SK-N-SH (cell line): Measurements from ENCODE around the gene FERMT2. TPM values are rescaled to one million over a fixed set of nuclear protein-coding genes. Genes with fewer than 3 reads are reported as not detected.

ENCODE experiments used
- CTCF ChIA-PET: fragments of 300-600, 350-600 bp; formaldehyde crosslinking; extraction: SDS; loops from one replicate; lab custom pipeline; 2021; lab: Yijun Ruan, JAX
- POLR2A ChIA-PET: fragments of 350-600 bp; sonication (Branson Sonifier 250); formaldehyde crosslinking; extraction: SDS; loops from one replicate; lab custom pipeline; 2020; ENCODE audit warnings: antibody characterized with exemption, inconsistent platforms; lab: Yijun Ruan, JAX
- DNase-seq: peaks from one replicate; pipeline ENCODE4 v3.0.0; 2012
- H2AFZ ChIP-seq: fragments of 200-600 bp; sonication (generic); 2 replicates; pipeline ENCODE4 v1.8.1; 2016; ENCODE audit warnings: antibody characterized with exemption, mild to moderate bottlenecking, low read depth
- H3F3A ChIP-seq: fragments of 200-600 bp; sonication (generic); replicated peaks from 2 replicates; pipeline ENCODE3; 2016; ENCODE audit warnings: antibody characterized with exemption, mild to moderate bottlenecking; ENCODE audit not compliant: insufficient read depth
- H3K27ac ChIP-seq, 2 experiments: fragments of 200-500 bp in 1 of 2; fragments of 200-600 bp in 1 of 2; sonication (Bioruptor generic) in 1 of 2; sonication (generic), shearing (Covaris generic) in 1 of 2; 2 replicates each; pipeline versions ENCODE4 v1.5.1 to v1.6.1; 2014 to 2016; ENCODE audit warnings: low read depth in 2 of 2, inconsistent platforms in 1 of 2, low read length in 1 of 2, mild to moderate bottlenecking in 1 of 2, mixed read lengths in 1 of 2
- H3K27me3 ChIP-seq: fragments of 200-600 bp; sonication (generic), shearing (Covaris generic); 2 replicates; pipeline ENCODE4 v1.6.1; 2016; ENCODE audit warnings: mixed run types; ENCODE audit not compliant: insufficient read depth
- H3K36me3 ChIP-seq, 2 experiments: fragments of 200-500 bp in 1 of 2; fragments of 200-600 bp in 1 of 2; sonication (Bioruptor generic) in 1 of 2; sonication (generic) in 1 of 2; replicated peaks in 1 of 2; 2 replicates each; pipeline versions ENCODE3 to v1.5.1; 2014 to 2016; ENCODE audit warnings: low read length in 1 of 2, mild to moderate bottlenecking in 1 of 2; ENCODE audit not compliant: insufficient read depth in 2 of 2, control insufficient read depth in 1 of 2
- H3K4me1 ChIP-seq, 2 experiments: fragments of 200-500 bp in 1 of 2; fragments of 200-600 bp in 1 of 2; sonication (Bioruptor generic) in 1 of 2; sonication (generic), shearing (Covaris generic) in 1 of 2; 2 replicates each; pipeline versions ENCODE4 v1.5.1 to v1.6.1; 2014 to 2016; ENCODE audit warnings: low read depth in 1 of 2, low read length in 1 of 2, mixed run types in 1 of 2; ENCODE audit not compliant: insufficient read depth in 2 of 2, control insufficient read depth in 1 of 2
- H3K4me2 ChIP-seq: fragments of 200-600 bp; sonication (generic), shearing (Covaris generic); 2 replicates; pipeline ENCODE4 v1.6.1; 2017; ENCODE audit warnings: mixed run types
- H3K4me3 ChIP-seq, 2 experiments: fragments of 200-500 bp in 1 of 2; fragments of 200-600 bp in 1 of 2; sonication (Bioruptor generic) in 1 of 2; sonication (generic), shearing (Covaris generic) in 1 of 2; 2 replicates each; pipeline versions ENCODE4 v1.5.1 to v1.8.1; 2014 to 2016; ENCODE audit warnings: low read depth in 2 of 2, inconsistent platforms in 1 of 2, low read length in 1 of 2, mild to moderate bottlenecking in 1 of 2, mixed read lengths in 1 of 2, moderate library complexity in 1 of 2
- H3K79me2 ChIP-seq: fragments of 200-600 bp; sonication (generic); 2 replicates; pipeline ENCODE4 v1.8.1; 2017; ENCODE audit warnings: mild to moderate bottlenecking; ENCODE audit not compliant: insufficient read depth
- H3K9ac ChIP-seq: fragments of 200-600 bp; sonication (generic); 2 replicates; pipeline ENCODE4 v1.6.1; 2017; ENCODE audit warnings: mixed run types
- H3K9me2 ChIP-seq: fragments of 200-600 bp; sonication (generic); 2 replicates; pipeline ENCODE4 v1.6.1; 2017; ENCODE audit warnings: mixed run types
- H3K9me3 ChIP-seq: fragments of 200-600 bp; sonication (generic); 2 replicates; pipeline ENCODE4 v1.6.1; 2017; ENCODE audit warnings: mixed run types, mild to moderate bottlenecking, moderate library complexity
- H4K20me1 ChIP-seq: fragments of 200-600 bp; sonication (generic); 2 replicates; pipeline ENCODE4 v1.6.1; 2017; ENCODE audit warnings: mild to moderate bottlenecking, mixed run types; ENCODE audit not compliant: insufficient read depth
- EP300 ChIP-seq, 2 experiments: IDR thresholded peaks; 2 replicates each; pipeline versions ENCODE4 v1.4.0 to v1.6.1; 2012; ENCODE audit warnings: borderline replicate concordance in 1 of 2, low read depth in 1 of 2, low read length in 1 of 2
- FOSL2 ChIP-seq: IDR thresholded peaks from 2 replicates; pipeline ENCODE4 v1.4.0; 2012; ENCODE audit warnings: low read depth, mild to moderate bottlenecking, moderate library complexity, borderline replicate concordance
- FOXJ3 ChIP-seq: sonication (generic); formaldehyde crosslinking; IDR thresholded peaks from 2 replicates; pipeline ENCODE4 v1.5.1; 2020; ENCODE audit warnings: mild to moderate bottlenecking, missing genetic modification reagents
- FOXM1 ChIP-seq: IDR thresholded peaks from 2 replicates; pipeline ENCODE4 v1.4.0; 2012; ENCODE audit warnings: low read depth, mild to moderate bottlenecking
- GABPA ChIP-seq: IDR thresholded peaks from 2 replicates; pipeline ENCODE4 v1.4.0; 2012; ENCODE audit warnings: low read depth, mild to moderate bottlenecking
- GATA2 ChIP-seq: sonication (generic); formaldehyde crosslinking; IDR thresholded peaks from 2 replicates; pipeline ENCODE4 v1.5.0; 2020; ENCODE audit warnings: mild to moderate bottlenecking, missing genetic modification reagents
- JUND ChIP-seq: IDR thresholded peaks from 2 replicates; pipeline ENCODE4 v1.4.0; 2012
- MEF2A ChIP-seq: IDR thresholded peaks from 2 replicates; pipeline ENCODE4 v1.4.0; 2012; ENCODE audit warnings: low read depth, borderline replicate concordance
- MXI1 ChIP-seq: IDR thresholded peaks from 2 replicates; pipeline ENCODE4 v1.6.1; 2012; ENCODE audit warnings: mild to moderate bottlenecking, low read depth, low read length, improper control_type of control experiment
- NRF1 ChIP-seq: IDR thresholded peaks from 2 replicates; pipeline ENCODE4 v1.6.1; 2012; ENCODE audit warnings: low read depth, mild to moderate bottlenecking, low read length
- RFX5 ChIP-seq: IDR thresholded peaks from 2 replicates; pipeline ENCODE4 v1.6.1; 2012; ENCODE audit warnings: mild to moderate bottlenecking, improper control_type of control experiment, low read length
- SIN3A ChIP-seq: IDR thresholded peaks from 2 replicates; pipeline ENCODE4 v1.6.1; 2012; ENCODE audit warnings: low read depth, mild to moderate bottlenecking, low read length, moderate library complexity, borderline replicate concordance
- TAF1 ChIP-seq: IDR thresholded peaks from 2 replicates; pipeline ENCODE4 v1.6.1; 2012; ENCODE audit warnings: low read depth, mild to moderate bottlenecking, low read length, moderate library complexity, borderline replicate concordance
- TCF12 ChIP-seq: IDR thresholded peaks from 2 replicates; pipeline ENCODE4 v1.4.0; 2012
- YY1 ChIP-seq: IDR thresholded peaks from 2 replicates; pipeline ENCODE4 v1.4.0; 2012; ENCODE audit warnings: low read depth, mild to moderate bottlenecking
- WGBS: methylation state at CpG from one replicate; pipeline ENCODE4 v1.1.6; 2017; ENCODE audit warnings: low lambda C conversion rate; 5-methylcytosine and 5-hydroxymethylcytosine counted together
- polyA plus RNA-seq, 3 experiments: library from polyadenylated mRNA; depleted of rRNA; stranded (reverse); fragments of >200 nt; gene quantifications; 2 replicates each; pipeline ENCODE4 v1.2.3, GENCODE V29; 2012
- TF ChIP-seq, protein P1 (sequence below): fragments of 150-350 bp; IDR thresholded peaks from 2 replicates; pipeline ENCODE4 v1.6.1; 2017; ENCODE audit warnings: antibody characterized with exemption, low read length, low read depth, borderline replicate concordance
- TF ChIP-seq, protein P2 (sequence below): IDR thresholded peaks from 2 replicates; pipeline ENCODE4 v1.6.1; 2012; ENCODE audit warnings: mild to moderate bottlenecking, low read depth, low read length, moderate library complexity
- TF ChIP-seq, protein P3 (sequence below): IDR thresholded peaks from 2 replicates; pipeline ENCODE4 v1.4.0; 2012; ENCODE audit warnings: low read depth, borderline replicate concordance
- TF ChIP-seq, protein P4 (sequence below): IDR thresholded peaks from 2 replicates; pipeline ENCODE4 v1.4.0; 2012; ENCODE audit warnings: low read depth, borderline replicate concordance

FERMT2 gene
- polyA plus RNA-seq, 1 of the 3 experiments (the other 2 are of a cell fraction), result 40.1 TPM

DNA sequence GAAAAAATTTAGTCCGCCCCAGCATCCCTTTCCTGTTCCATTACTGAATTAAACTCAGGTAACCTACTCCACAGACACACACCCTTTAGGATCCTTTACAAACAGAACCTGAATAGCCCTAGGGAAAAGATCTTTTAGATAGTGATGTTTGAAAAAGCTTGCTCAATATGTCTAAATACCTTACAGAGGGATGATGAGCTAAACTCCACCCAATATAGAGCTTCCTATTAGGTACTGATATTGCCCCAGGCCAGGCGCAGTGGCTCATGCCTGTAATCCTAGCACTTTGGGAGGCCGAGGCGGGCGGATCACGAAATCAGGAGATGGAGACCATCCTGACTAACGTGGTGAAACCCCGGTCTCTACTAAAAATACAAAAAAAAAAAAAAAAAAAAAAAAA lies 50.1 kb downstream of the FERMT2 start (continued):
- TF ChIP-seq TAF1, result no peak

DNA sequence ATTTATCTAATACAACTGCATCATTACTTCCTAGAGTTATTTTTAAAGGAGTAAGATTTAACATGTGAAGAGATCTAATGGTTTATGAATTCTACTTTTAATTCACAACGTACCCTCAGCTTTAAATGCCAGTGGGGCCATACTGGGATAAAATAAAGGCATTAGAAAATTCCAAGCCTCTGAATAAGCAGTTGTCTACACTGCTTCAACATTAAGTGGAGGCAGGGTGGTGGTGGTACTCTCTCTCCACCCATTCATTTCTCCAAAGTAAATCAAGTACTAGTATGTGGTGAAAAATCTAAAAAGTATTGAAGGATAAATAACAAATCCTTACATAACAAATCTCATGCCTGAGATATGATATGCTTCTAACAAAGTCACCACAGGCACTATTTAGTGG lies 52.4 kb downstream of the FERMT2 start:
- peaks cover 25% of the 10 kb centered on the region for H4K20me1 ChIP-seq
- no peak overlapping the region for H3K4me2 ChIP-seq
- H3K4me3 ChIP-seq, result no peak overlapping the region
- peaks cover 0 to 17% of the 10 kb centered on the region in 2 experiments; a peak in 2 of 4 replicates for H3K4me1 ChIP-seq
- H2AFZ ChIP-seq, result no peak overlapping the region
- H3K9me2 ChIP-seq, result no peaks in the 10 kb centered on the region
- peaks cover 53% of the 10 kb centered on the region for H3F3A ChIP-seq
- H3K36me3 ChIP-seq, result peaks cover 0 to 46% of the 10 kb centered on the region in 2 experiments
- ChIA-PET POLR2A (no interaction called here), CTCF (interaction anchor here (0.7 kb wide), 1 partner anchor 10 kb away, joined by 3 read pairs; no protein-coding TSS in a partner anchor)
- H3K9me3 ChIP-seq, result no peaks in the 10 kb centered on the region
- no peak for TF ChIP-seq YY1
- TF ChIP-seq JUND, result 0 out of 2 replicates have a peak, but pooled peaks have one; percentile 1
- 40% methylated on average over 1 of the region's 1 CpG for WGBS
- no peaks in the 10 kb centered on the region for H3K27me3 ChIP-seq
- DNase-seq, result no peak
- H3K79me2 ChIP-seq, result peaks cover 100% of the 10 kb centered on the region
- H3K27ac ChIP-seq, result peak overlapping the region in 1 of 2 experiments; percentile 40; a peak in 2 of 4 replicates
- H3K9ac ChIP-seq, result no peak overlapping the region

DNA sequence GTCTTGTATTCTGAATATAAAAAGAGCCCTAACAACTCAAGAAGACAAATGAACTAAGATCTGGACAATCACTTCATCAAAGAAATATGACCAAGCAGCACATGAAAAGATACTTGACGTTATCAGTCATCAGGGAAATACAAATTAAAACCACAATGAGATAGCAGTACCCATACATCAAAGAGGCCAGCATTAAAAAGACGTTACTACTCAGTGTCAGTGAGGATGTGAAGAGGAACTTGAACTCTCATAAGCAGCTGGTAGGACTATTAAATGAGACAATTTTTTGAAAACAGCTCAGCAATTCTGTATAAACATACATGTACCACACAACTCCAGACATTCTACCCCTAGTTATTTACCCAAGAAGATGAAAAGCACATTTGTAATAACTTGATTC lies 55.9 kb downstream of the FERMT2 start:
- POLR2A ChIA-PET, result no interaction called here
- no peak overlapping the region; the same call in 1 of the 2 replicates for H3K9ac ChIP-seq
- CTCF ChIA-PET, result no interaction called here
- TF ChIP-seq TCF12, result peak; percentile 74; the same call in 1 of the 2 replicates
- no peak for TF ChIP-seq YY1
- TF ChIP-seq RFX5, result no peak
- no peak for TF ChIP-seq GABPA
- TF ChIP-seq MXI1, result no peak
- no peak for TF ChIP-seq FOXJ3 (CRISPR knock-in tag)
- TF ChIP-seq, protein P1, sequence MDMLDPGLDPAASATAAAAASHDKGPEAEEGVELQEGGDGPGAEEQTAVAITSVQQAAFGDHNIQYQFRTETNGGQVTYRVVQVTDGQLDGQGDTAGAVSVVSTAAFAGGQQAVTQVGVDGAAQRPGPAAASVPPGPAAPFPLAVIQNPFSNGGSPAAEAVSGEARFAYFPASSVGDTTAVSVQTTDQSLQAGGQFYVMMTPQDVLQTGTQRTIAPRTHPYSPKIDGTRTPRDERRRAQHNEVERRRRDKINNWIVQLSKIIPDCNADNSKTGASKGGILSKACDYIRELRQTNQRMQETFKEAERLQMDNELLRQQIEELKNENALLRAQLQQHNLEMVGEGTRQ, result no peak
- no peak for TF ChIP-seq MEF2A
- TF ChIP-seq, protein P2, sequence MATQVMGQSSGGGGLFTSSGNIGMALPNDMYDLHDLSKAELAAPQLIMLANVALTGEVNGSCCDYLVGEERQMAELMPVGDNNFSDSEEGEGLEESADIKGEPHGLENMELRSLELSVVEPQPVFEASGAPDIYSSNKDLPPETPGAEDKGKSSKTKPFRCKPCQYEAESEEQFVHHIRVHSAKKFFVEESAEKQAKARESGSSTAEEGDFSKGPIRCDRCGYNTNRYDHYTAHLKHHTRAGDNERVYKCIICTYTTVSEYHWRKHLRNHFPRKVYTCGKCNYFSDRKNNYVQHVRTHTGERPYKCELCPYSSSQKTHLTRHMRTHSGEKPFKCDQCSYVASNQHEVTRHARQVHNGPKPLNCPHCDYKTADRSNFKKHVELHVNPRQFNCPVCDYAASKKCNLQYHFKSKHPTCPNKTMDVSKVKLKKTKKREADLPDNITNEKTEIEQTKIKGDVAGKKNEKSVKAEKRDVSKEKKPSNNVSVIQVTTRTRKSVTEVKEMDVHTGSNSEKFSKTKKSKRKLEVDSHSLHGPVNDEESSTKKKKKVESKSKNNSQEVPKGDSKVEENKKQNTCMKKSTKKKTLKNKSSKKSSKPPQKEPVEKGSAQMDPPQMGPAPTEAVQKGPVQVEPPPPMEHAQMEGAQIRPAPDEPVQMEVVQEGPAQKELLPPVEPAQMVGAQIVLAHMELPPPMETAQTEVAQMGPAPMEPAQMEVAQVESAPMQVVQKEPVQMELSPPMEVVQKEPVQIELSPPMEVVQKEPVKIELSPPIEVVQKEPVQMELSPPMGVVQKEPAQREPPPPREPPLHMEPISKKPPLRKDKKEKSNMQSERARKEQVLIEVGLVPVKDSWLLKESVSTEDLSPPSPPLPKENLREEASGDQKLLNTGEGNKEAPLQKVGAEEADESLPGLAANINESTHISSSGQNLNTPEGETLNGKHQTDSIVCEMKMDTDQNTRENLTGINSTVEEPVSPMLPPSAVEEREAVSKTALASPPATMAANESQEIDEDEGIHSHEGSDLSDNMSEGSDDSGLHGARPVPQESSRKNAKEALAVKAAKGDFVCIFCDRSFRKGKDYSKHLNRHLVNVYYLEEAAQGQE, result no peak
- TF ChIP-seq, protein P3, sequence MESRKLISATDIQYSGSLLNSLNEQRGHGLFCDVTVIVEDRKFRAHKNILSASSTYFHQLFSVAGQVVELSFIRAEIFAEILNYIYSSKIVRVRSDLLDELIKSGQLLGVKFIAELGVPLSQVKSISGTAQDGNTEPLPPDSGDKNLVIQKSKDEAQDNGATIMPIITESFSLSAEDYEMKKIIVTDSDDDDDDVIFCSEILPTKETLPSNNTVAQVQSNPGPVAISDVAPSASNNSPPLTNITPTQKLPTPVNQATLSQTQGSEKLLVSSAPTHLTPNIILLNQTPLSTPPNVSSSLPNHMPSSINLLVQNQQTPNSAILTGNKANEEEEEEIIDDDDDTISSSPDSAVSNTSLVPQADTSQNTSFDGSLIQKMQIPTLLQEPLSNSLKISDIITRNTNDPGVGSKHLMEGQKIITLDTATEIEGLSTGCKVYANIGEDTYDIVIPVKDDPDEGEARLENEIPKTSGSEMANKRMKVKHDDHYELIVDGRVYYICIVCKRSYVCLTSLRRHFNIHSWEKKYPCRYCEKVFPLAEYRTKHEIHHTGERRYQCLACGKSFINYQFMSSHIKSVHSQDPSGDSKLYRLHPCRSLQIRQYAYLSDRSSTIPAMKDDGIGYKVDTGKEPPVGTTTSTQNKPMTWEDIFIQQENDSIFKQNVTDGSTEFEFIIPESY, result no peak
- TF ChIP-seq SIN3A, result no peak
- no peak for TF ChIP-seq NRF1
- TF ChIP-seq GATA2, result 0 out of 2 replicates have a peak, but pooled peaks have one; percentile 26
- TF ChIP-seq, protein P4, sequence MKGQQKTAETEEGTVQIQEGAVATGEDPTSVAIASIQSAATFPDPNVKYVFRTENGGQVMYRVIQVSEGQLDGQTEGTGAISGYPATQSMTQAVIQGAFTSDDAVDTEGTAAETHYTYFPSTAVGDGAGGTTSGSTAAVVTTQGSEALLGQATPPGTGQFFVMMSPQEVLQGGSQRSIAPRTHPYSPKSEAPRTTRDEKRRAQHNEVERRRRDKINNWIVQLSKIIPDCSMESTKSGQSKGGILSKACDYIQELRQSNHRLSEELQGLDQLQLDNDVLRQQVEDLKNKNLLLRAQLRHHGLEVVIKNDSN, result no peak
- TF ChIP-seq FOSL2, result 0 out of 2 replicates have a peak, but pooled peaks have one; percentile 19
- TF ChIP-seq FOXM1, result no peak
- no peak for TF ChIP-seq EP300 (IDR thresholded peaks at IDR 0.05; ENCODE audit: borderline replicate concordance in 1 of 2, low read depth in 1 of 2, low read length in 1 of 2)
- TF ChIP-seq TAF1, result no peak

More for the DNA sequence above, 55.9 kb downstream of the FERMT2 start:
- Histone ChIP-seq H3K9me2 (no peaks in the 10 kb centered on the region), H3K4me1 (peaks cover 2 to 16% of the 10 kb centered on the region in 2 experiments; a peak in 3 of 4 replicates), H4K20me1 (peaks cover 31% of the 10 kb centered on the region), H3K36me3 (peaks cover 4 to 47% of the 10 kb centered on the region in 2 experiments), H3K27ac (peak overlapping the region in 1 of 2 experiments; percentile 45; a peak in 2 of 4 replicates), H3K4me2 (0 out of 2 replicates have a peak overlapping the region, but pooled peaks have one; percentile 25), H3K4me3 (no peak overlapping the region), H3F3A (peaks cover 52% of the 10 kb centered on the region), H3K9me3 (no peaks in the 10 kb centered on the region), H3K27me3 (no peaks in the 10 kb centered on the region), H3K79me2 (peaks cover 100% of the 10 kb centered on the region), H2AFZ (no peak overlapping the region)
- WGBS, result 19% methylated on average over 2 of the region's 2 CpGs
- DNase-seq, result no peak
